MM.1S (cell line): ENCODE measurements around the gene CACNA1D.

Source experiments
- DNase-seq: peaks from one replicate; pipeline ENCODE4 v3.0.0-alpha.2; 2015
- H2AFZ ChIP-seq: fragments of 300-600 bp; sonication (generic); 2 replicates; pipeline ENCODE4 v1.6.0; 2016; ENCODE audit warnings: antibody characterized with exemption, low read length
- H3F3A ChIP-seq: fragments of 300-600 bp; sonication (generic); 2 replicates; pipeline ENCODE4 v1.6.1; 2016; ENCODE audit warnings: mild to moderate bottlenecking, antibody characterized with exemption, low read length, moderate library complexity, mixed read lengths; ENCODE audit not compliant: insufficient read depth
- H3K27ac ChIP-seq: fragments of 300-600 bp; sonication (generic); 2 replicates; pipeline ENCODE4 v1.5.1; 2016; ENCODE audit warnings: mild to moderate bottlenecking, low read length
- H3K27me3 ChIP-seq: fragments of 300-600 bp; sonication (generic); replicated peaks from 2 replicates; pipeline ENCODE4 v1.6.0; 2016; ENCODE audit warnings: low read length; ENCODE audit not compliant: insufficient read depth
- H3K36me3 ChIP-seq: fragments of 300-600 bp; sonication (generic); replicated peaks from 2 replicates; pipeline ENCODE4 v1.6.1; 2016; ENCODE audit warnings: mild to moderate bottlenecking, low read length, mixed read lengths; ENCODE audit not compliant: insufficient read depth
- H3K4me1 ChIP-seq: fragments of 300-600 bp; sonication (generic); 2 replicates; pipeline ENCODE4 v1.6.1; 2016; ENCODE audit warnings: low read length, mixed read lengths
- H3K4me2 ChIP-seq: fragments of 300-600 bp; sonication (generic); 2 replicates; pipeline ENCODE4 v1.6.0; 2016; ENCODE audit warnings: low read depth, low read length
- H3K4me3 ChIP-seq: fragments of 300-600 bp; sonication (generic); 2 replicates; pipeline ENCODE4 v1.5.1; 2016; ENCODE audit warnings: low read length, mixed read lengths
- H3K79me2 ChIP-seq: fragments of 300-600 bp; sonication (generic); 2 replicates; pipeline ENCODE4 v1.6.1; 2016; ENCODE audit warnings: mixed run types, low read length, mixed read lengths
- H3K9ac ChIP-seq: fragments of 300-600 bp; sonication (generic); 2 replicates; pipeline ENCODE4 v1.6.1; 2016; ENCODE audit warnings: low read length, mixed read lengths
- H3K9me2 ChIP-seq: fragments of 300-600 bp; sonication (generic); replicated peaks from 2 replicates; pipeline ENCODE4 v1.6.1; 2016; ENCODE audit warnings: mild to moderate bottlenecking, low read length, mixed read lengths; ENCODE audit not compliant: insufficient read depth
- H3K9me3 ChIP-seq: fragments of 300-600 bp; sonication (generic); replicated peaks from 2 replicates; pipeline ENCODE4 v1.6.1; 2016; ENCODE audit warnings: mild to moderate bottlenecking, low read length, mixed read lengths; ENCODE audit not compliant: insufficient read depth
- H4K20me1 ChIP-seq: fragments of 300-600 bp; sonication (generic); 2 replicates; pipeline ENCODE4 v1.6.1; 2016; ENCODE audit warnings: mild to moderate bottlenecking, low read length, moderate library complexity, mixed read lengths; ENCODE audit not compliant: insufficient read depth
- EZH2 ChIP-seq: fragments of 300-600 bp; sonication (generic); optimal IDR thresholded peaks from 2 replicates; pipeline ENCODE3; 2017; ENCODE audit warnings: low read depth, mild to moderate bottlenecking, antibody characterized with exemption, low read length, mixed read lengths
- EZH2phosphoT487 ChIP-seq: fragments of 300-600 bp; sonication (generic); IDR thresholded peaks from 2 replicates; pipeline ENCODE4 v1.6.1; 2018; ENCODE audit warnings: antibody characterized with exemption, low read length
- TF ChIP-seq, protein P1 (sequence below): fragments of 300-600 bp; sonication (generic); IDR thresholded peaks from 2 replicates; pipeline ENCODE4 v1.5.1; 2016; ENCODE audit warnings: antibody characterized with exemption, low read length, mixed read lengths

CACNA1D gene

GRCh38 chr3:53845881-53846133 is 351.4 kb downstream of the CACNA1D start:
- Histone ChIP-seq H3K4me1 (peaks cover 21% of the 10 kb centered on the region), H3K36me3 (no peaks in the 10 kb centered on the region), H3K9ac (peak overlapping the region; percentile 87), H2AFZ (peak overlapping the region; percentile 86), H4K20me1 (no peaks in the 10 kb centered on the region), H3K9me3 (no peaks in the 10 kb centered on the region), H3K27me3 (no peaks in the 10 kb centered on the region), H3K79me2 (no peaks in the 10 kb centered on the region; the same call in 1 of the 2 replicates), H3K9me2 (no peaks in the 10 kb centered on the region), H3K4me2 (peak overlapping the region; percentile 99), H3F3A (peaks cover 24% of the 10 kb centered on the region), H3K4me3 (peak overlapping the region; percentile 81), H3K27ac (peak overlapping the region; percentile 85; the same call in 1 of the 2 replicates)
- no peak for DNase-seq
- TF ChIP-seq, protein P1, sequence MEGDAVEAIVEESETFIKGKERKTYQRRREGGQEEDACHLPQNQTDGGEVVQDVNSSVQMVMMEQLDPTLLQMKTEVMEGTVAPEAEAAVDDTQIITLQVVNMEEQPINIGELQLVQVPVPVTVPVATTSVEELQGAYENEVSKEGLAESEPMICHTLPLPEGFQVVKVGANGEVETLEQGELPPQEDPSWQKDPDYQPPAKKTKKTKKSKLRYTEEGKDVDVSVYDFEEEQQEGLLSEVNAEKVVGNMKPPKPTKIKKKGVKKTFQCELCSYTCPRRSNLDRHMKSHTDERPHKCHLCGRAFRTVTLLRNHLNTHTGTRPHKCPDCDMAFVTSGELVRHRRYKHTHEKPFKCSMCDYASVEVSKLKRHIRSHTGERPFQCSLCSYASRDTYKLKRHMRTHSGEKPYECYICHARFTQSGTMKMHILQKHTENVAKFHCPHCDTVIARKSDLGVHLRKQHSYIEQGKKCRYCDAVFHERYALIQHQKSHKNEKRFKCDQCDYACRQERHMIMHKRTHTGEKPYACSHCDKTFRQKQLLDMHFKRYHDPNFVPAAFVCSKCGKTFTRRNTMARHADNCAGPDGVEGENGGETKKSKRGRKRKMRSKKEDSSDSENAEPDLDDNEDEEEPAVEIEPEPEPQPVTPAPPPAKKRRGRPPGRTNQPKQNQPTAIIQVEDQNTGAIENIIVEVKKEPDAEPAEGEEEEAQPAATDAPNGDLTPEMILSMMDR, result no peak
- TF ChIP-seq EZH2phosphoT487 (no peak), EZH2 (no peak)

DNA sequence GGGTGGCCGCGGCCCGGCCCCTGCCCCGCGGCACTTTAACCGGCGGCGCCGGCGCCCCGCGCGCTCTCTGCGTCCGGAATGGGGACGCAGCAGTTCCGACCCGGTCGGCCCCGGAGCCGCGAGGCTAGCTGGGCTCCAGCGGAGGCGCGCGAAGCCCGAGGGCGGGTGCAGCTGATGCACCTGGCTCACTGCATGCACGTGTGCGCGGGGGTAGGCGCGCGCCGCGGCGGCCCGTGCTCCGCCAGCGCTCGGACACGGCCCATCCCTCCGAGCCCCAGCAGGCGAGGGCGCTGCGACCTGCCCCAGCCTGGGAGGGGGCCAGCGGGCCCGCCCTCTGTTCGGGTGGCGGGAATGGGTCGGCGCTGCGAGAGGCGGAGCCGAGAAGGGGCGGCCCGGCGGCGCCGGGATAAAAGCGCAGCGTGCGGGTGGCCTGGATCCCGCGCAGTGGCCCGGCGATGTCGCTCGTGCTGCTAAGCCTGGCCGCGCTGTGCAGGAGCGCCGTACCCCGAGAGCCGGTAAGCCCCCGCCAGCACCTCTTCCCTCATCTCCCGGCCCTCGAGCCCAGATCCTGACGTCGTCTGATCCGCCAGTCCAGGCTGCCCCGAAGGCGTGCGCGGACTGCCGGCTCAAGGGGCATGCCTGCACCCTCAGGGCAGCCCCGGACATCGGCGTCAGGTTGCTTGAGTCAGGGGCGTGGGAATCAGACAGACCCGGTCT is 351.9 kb downstream of the CACNA1D start, which contains the start of the genes CHDH and IL17RB:
TSS of gene CHDH (minus strand) at position 286 of the 717 bp plus-strand sequence. CDS start 22,411 bp downstream, outside the sequence.
TSS of gene IL17RB (plus strand) at position 435 of the 717 bp plus-strand sequence. CDS start at position 456, 21 bp downstream.
- Histone ChIP-seq H3K4me1 (peaks cover 21% of the 10 kb centered on the region), H4K20me1 (no peaks in the 10 kb centered on the region), H3K9ac (peak within 1 kb of the TSS; percentile 87), H2AFZ (peak within 1 kb of the TSS; percentile 86), H3F3A (peaks cover 24% of the 10 kb centered on the region), H3K79me2 (no peaks in the 10 kb centered on the region; the same call in 1 of the 2 replicates), H3K4me3 (peak within 1 kb of the TSS; percentile 81), H3K27me3 (no peaks in the 10 kb centered on the region), H3K9me2 (no peaks in the 10 kb centered on the region), H3K36me3 (no peaks in the 10 kb centered on the region), H3K9me3 (no peaks in the 10 kb centered on the region), H3K27ac (peak within 1 kb of the TSS; percentile 85; the same call in 1 of the 2 replicates), H3K4me2 (peak within 1 kb of the TSS; percentile 99)
- TF ChIP-seq, protein P1, result no peak; the same call in 1 of the 2 replicates
- no peak for TF ChIP-seq EZH2phosphoT487
- no peak for TF ChIP-seq EZH2
- DNase-seq, result peak; percentile 75

DNA sequence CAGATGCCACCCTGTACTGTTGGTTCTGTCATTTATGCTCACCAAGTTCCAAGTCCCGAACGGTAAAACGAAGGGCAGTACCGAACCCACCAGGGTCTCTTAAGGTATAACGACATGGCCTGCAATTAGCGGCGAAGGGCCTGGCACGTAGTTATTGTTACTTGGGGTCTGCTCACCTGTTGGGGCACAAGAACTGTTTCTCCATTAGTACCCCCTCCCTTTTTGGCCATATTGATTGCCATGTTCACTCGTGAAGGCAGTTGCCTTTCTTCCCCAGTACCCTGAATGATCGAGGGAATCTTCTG is 352.4 kb downstream of the CACNA1D start:
- Histone ChIP-seq H3K27me3 (no peaks in the 10 kb centered on the region), H3K4me1 (peaks cover 21% of the 10 kb centered on the region)

More for the DNA sequence above, 352.4 kb downstream of the CACNA1D start:
- no peak for DNase-seq
- Histone ChIP-seq H3K9ac (0 out of 2 replicates have a peak overlapping the region, but pooled peaks have one; percentile 87), H3K9me2 (no peaks in the 10 kb centered on the region), H3F3A (peaks cover 24% of the 10 kb centered on the region), H3K9me3 (no peaks in the 10 kb centered on the region), H3K27ac (no peak overlapping the region), H2AFZ (peak overlapping the region; percentile 86; the same call in 1 of the 2 replicates), H4K20me1 (no peaks in the 10 kb centered on the region), H3K4me3 (peak overlapping the region; percentile 81), H3K4me2 (peak overlapping the region; percentile 99), H3K79me2 (no peaks in the 10 kb centered on the region; the same call in 1 of the 2 replicates), H3K36me3 (no peaks in the 10 kb centered on the region)
- TF ChIP-seq EZH2, result no peak
- no peak for TF ChIP-seq EZH2phosphoT487
- TF ChIP-seq, protein P1, result no peak
